WTC11 (cell line): ENCODE data around the gene RPL6. TPM values are rescaled to one million over a fixed set of nuclear protein-coding genes. Genes with fewer than 3 reads are reported as not detected.
A peak's percentile ranks its signal among the peaks of the same experiment; 100 is the strongest.
"Not testable (repeated sequence)": the region's sequence is repeated elsewhere in the genome, so short reads cannot be mapped to it uniquely, and the experiment has no call there.

Experiments
- ATAC-seq: fragments of 200-7000 bp; cut with Tn5 transposase; 2 replicates; pipeline ENCODE4 v1.10.0; 2021; ENCODE audit warnings: mild to moderate bottlenecking, moderate library complexity
- CTCF ChIA-PET: fragments of 300-600 bp; sonication (Branson Sonifier 250); formaldehyde crosslinking; loops from one replicate; lab custom pipeline; 2021; ENCODE audit warnings: antibody characterized with exemption; lab: Charles Lee
- POLR2A ChIA-PET: fragments of 350-600 bp; sonication (Branson Sonifier 250); formaldehyde crosslinking; loops from one replicate; lab custom pipeline; 2021; ENCODE audit warnings: antibody characterized with exemption; lab: Charles Lee
- DNase-seq: peaks from one replicate; pipeline ENCODE4 v3.0.0; 2021; ENCODE audit warnings: low spot score
- H3K27ac Mint-ChIP-seq: 2 replicates; pipeline ENCODE4 v1.8.0; 2021; ENCODE audit warnings: mixed read lengths
- H3K27me3 Mint-ChIP-seq: 2 replicates; pipeline ENCODE4 v1.8.0; 2021; ENCODE audit warnings: low read depth, mild to moderate bottlenecking, moderate library complexity, mixed read lengths
- H3K36me3 Mint-ChIP-seq: 2 replicates; pipeline ENCODE4 v1.8.0; 2021; ENCODE audit warnings: mixed read lengths
- H3K4me1 Mint-ChIP-seq: 2 replicates; pipeline ENCODE4 v1.8.0; 2022; ENCODE audit warnings: mixed read lengths
- H3K4me3 Mint-ChIP-seq: 2 replicates; pipeline ENCODE4 v1.8.0; 2021; ENCODE audit warnings: mild to moderate bottlenecking, moderate library complexity, mixed read lengths
- H3K9me3 Mint-ChIP-seq: 2 replicates; pipeline ENCODE4 v1.8.0; 2021; ENCODE audit warnings: mixed read lengths
- FOXJ3 ChIP-seq: sonication (generic); formaldehyde crosslinking; IDR thresholded peaks from 2 replicates; pipeline ENCODE4 v1.9.0; 2021; ENCODE audit warnings: missing genetic modification reagents, mild to moderate bottlenecking, borderline replicate concordance
- GABPB1 ChIP-seq: sonication (generic); formaldehyde crosslinking; IDR thresholded peaks from 2 replicates; pipeline ENCODE4 v1.8.1; 2023; ENCODE audit warnings: mild to moderate bottlenecking, missing genetic modification reagents
- HMGXB4 ChIP-seq: sonication (generic); formaldehyde crosslinking; IDR thresholded peaks from 2 replicates; pipeline ENCODE4 v1.8.1; 2023; ENCODE audit warnings: mild to moderate bottlenecking, moderate library complexity, missing genetic modification reagents
- JAZF1 ChIP-seq: fragments of 250-450 bp; sonication (Bioruptor Pico); IDR thresholded peaks from 2 replicates; pipeline ENCODE4 v1.9.0; 2021; ENCODE audit warnings: moderate library complexity, mild to moderate bottlenecking, inconsistent platforms
- KAT7 ChIP-seq: sonication (generic); formaldehyde crosslinking; IDR thresholded peaks from 2 replicates; pipeline ENCODE4 v1.8.1; 2023; ENCODE audit warnings: missing genetic modification reagents, mild to moderate bottlenecking, borderline replicate concordance
- NR2C2 ChIP-seq: sonication (generic); formaldehyde crosslinking; IDR thresholded peaks from 2 replicates; pipeline ENCODE4 v1.8.0; 2022; ENCODE audit warnings: mild to moderate bottlenecking, missing genetic modification reagents
- PRDM15 ChIP-seq: sonication (generic); formaldehyde crosslinking; IDR thresholded peaks from 2 replicates; pipeline ENCODE4 v1.8.0; 2022; ENCODE audit warnings: missing genetic modification reagents
- TCF7 ChIP-seq: sonication (generic); formaldehyde crosslinking; IDR thresholded peaks from 2 replicates; pipeline ENCODE4 v1.8.0; 2022; ENCODE audit warnings: mild to moderate bottlenecking, low read depth, missing genetic modification reagents, moderate library complexity
- ZNF121 ChIP-seq: sonication (generic); formaldehyde crosslinking; IDR thresholded peaks from 2 replicates; pipeline ENCODE4 v1.8.0; 2023; ENCODE audit warnings: missing genetic modification reagents
- ZNF219 ChIP-seq: sonication (generic); formaldehyde crosslinking; IDR thresholded peaks from 2 replicates; pipeline ENCODE4 v1.8.0; 2023; ENCODE audit warnings: missing genetic modification reagents, mild to moderate bottlenecking, borderline replicate concordance
- ZNF396 ChIP-seq: fragments of 250-450 bp; sonication (Bioruptor Pico); IDR thresholded peaks from 2 replicates; pipeline ENCODE4 v1.8.0; 2021; ENCODE audit warnings: mild to moderate bottlenecking, moderate library complexity, borderline replicate concordance
- total RNA-seq: library from RNA; stranded (reverse); gene quantifications from 3 replicates; pipeline ENCODE4 v1.2.3, GENCODE V29; 2021
- TF ChIP-seq, protein P1 (sequence below): fragments of 250-450 bp; sonication (Bioruptor Pico); IDR thresholded peaks from 2 replicates; pipeline ENCODE4 v1.9.0; 2021; ENCODE audit warnings: mild to moderate bottlenecking

The RPL6 gene
- total RNA-seq, 1 experiment from 2014 or later, result 1,730 TPM

GRCh38 chr12:112443916-112444315 lies 34.5 kb upstream of the RPL6 start (continued):
- TF ChIP-seq HMGXB4 (CRISPR knock-in tag), result no peak
- TF ChIP-seq GABPB1 (CRISPR knock-in tag), result no peak
- no peak for TF ChIP-seq ZNF121 (CRISPR knock-in tag)
- TF ChIP-seq, protein P1, sequence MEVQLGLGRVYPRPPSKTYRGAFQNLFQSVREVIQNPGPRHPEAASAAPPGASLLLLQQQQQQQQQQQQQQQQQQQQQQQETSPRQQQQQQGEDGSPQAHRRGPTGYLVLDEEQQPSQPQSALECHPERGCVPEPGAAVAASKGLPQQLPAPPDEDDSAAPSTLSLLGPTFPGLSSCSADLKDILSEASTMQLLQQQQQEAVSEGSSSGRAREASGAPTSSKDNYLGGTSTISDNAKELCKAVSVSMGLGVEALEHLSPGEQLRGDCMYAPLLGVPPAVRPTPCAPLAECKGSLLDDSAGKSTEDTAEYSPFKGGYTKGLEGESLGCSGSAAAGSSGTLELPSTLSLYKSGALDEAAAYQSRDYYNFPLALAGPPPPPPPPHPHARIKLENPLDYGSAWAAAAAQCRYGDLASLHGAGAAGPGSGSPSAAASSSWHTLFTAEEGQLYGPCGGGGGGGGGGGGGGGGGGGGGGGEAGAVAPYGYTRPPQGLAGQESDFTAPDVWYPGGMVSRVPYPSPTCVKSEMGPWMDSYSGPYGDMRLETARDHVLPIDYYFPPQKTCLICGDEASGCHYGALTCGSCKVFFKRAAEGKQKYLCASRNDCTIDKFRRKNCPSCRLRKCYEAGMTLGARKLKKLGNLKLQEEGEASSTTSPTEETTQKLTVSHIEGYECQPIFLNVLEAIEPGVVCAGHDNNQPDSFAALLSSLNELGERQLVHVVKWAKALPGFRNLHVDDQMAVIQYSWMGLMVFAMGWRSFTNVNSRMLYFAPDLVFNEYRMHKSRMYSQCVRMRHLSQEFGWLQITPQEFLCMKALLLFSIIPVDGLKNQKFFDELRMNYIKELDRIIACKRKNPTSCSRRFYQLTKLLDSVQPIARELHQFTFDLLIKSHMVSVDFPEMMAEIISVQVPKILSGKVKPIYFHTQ, result no peak
- TF ChIP-seq JAZF1, result no peak
- no peak for TF ChIP-seq NR2C2 (CRISPR knock-in tag)
- no peak for TF ChIP-seq TCF7 (CRISPR knock-in tag)
- no peak for TF ChIP-seq ZNF219 (CRISPR knock-in tag)

GRCh38 chr12:112440653-112441052 lies 31.2 kb upstream of the RPL6 start:
- CTCF ChIA-PET, H3K4me1 Mint-ChIP-seq, H3K4me3 Mint-ChIP-seq, H3K27me3 Mint-ChIP-seq, ATAC-seq, H3K36me3 Mint-ChIP-seq, H3K9me3 Mint-ChIP-seq, DNase-seq, H3K27ac Mint-ChIP-seq: not testable (repeated sequence)
- POLR2A ChIA-PET, result interaction anchor here (0.6 to 0.7 kb wide), 2 partner anchors 176 to 388 kb away, joined by 3 read pairs; no protein-coding TSS in a partner anchor

GRCh38 chr12:112439769-112440168 lies 30.4 kb upstream of the RPL6 start:
- no peaks in the 10 kb centered on the region for H3K36me3 Mint-ChIP-seq
- TF ChIP-seq FOXJ3 (no peak), KAT7 (CRISPR knock-in tag) (no peak), ZNF396 (CRISPR knock-in tag) (no peak), ZNF219 (CRISPR knock-in tag) (no peak)
- H3K4me3 Mint-ChIP-seq, result no peak overlapping the region
- ATAC-seq (no peak), DNase-seq (no peak)
- H3K27me3 Mint-ChIP-seq, result no peaks in the 10 kb centered on the region
- ChIA-PET POLR2A (interaction anchor here (0.6 to 0.7 kb wide), 2 partner anchors 7 to 74 kb away, joined by 3 to 10 read pairs; no protein-coding TSS in a partner anchor), CTCF (interaction anchor here (0.6 to 1.1 kb wide), 3 partner anchors 52 to 387 kb away, joined by 3 read pairs; no protein-coding TSS in a partner anchor)
- H3K27ac Mint-ChIP-seq, result no peak overlapping the region
- H3K4me1 Mint-ChIP-seq, result no peaks in the 10 kb centered on the region
- H3K9me3 Mint-ChIP-seq, result no peaks in the 10 kb centered on the region

DNA sequence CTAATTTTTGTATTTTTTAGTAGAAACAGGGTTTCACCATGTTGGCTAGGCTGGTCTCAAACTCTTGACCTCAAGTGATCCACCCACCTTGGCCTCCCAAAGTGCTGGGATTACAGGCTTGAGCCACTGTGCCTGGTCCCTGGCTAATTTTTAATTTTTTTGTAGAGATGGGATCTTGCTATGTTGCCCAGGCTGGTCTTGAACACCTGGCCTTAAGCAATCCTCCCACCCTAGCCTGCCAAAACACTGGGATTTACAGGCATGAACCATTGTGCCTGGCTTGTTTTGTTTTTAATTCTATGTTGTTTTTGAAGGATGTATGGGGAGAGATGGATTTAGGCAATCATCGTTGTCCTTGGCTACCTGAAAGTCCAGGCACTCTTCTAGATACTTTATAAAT lies 29.2 kb upstream of the RPL6 start:
- CTCF ChIA-PET, H3K36me3 Mint-ChIP-seq, H3K27me3 Mint-ChIP-seq, H3K4me1 Mint-ChIP-seq, DNase-seq, POLR2A ChIA-PET, H3K9me3 Mint-ChIP-seq, ATAC-seq, H3K4me3 Mint-ChIP-seq, H3K27ac Mint-ChIP-seq: not testable (repeated sequence)
- peak; percentile 79 for TF ChIP-seq ZNF121 (CRISPR knock-in tag)

DNA sequence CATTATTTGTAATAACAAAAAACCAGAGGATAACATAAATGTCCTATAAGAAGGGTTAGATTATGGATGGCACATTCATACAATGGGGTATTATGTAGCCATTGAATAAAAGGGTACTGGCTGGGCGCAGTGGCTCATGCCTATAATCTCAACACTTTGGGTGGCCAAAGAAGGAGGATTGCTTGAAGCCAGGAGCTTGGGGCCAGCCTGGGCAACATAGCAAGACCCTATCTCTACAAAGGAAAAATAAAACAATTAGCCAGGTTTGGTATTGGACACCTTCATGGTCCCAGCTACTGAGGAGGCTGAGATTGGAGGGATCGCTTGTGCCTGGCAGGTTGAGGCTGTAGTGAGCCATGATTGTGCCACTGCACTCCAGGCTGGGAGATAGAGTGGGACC lies 24.1 kb upstream of the RPL6 start:
- no peaks in the 10 kb centered on the region for H3K27me3 Mint-ChIP-seq
- no peaks in the 10 kb centered on the region for H3K36me3 Mint-ChIP-seq
- no peak overlapping the region for H3K4me3 Mint-ChIP-seq
- DNase-seq, result no peak
- TF ChIP-seq PRDM15 (CRISPR knock-in tag) (no peak), ZNF121 (CRISPR knock-in tag) (peak; percentile 55; the same call in 1 of the 2 replicates)
- TF ChIP-seq, all 79 proteins: peak for 1
- ATAC-seq, result no peak
- Mint-ChIP-seq H3K9me3 (no peaks in the 10 kb centered on the region), H3K4me1 (no peaks in the 10 kb centered on the region), H3K27ac (no peak overlapping the region)
- CTCF ChIA-PET, result no interaction called here
- POLR2A ChIA-PET, result no interaction called here
